Activated naive CD4-positive, alpha-beta T cell treated with anti-CD3 and anti-CD28 coated beads, Interleukin-2, amount 50 U/mL, for 16 hours (primary cell): ENCODE measurements around the gene ORM1.

Experiments used
- DNase-seq: peaks from one replicate; pipeline ENCODE4 v3.0.0-alpha.2; 2020

ORM1 gene

DNA sequence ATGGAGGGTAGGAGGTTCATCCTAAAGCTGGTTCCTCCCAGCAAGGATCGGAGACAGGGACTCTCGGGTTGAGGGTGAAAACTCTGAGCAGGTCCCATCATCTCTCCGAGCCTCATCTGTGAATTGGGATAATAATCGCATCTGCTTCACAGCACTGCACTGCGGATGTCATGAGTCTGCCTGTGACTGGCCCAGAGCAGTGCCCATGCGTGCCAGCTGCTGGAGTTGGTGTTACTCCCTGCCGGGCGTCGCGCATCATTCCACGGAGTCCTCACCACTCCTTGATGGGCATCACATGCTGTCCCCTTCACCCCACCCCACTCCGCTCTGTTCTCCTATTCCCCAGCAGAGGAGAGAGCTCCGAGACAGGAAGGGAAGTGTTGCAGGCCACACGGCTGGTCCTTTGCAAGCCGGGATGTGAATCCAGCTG, 35.1 kb upstream of the ORM1 start:
- DNase-seq: no peak

DNA sequence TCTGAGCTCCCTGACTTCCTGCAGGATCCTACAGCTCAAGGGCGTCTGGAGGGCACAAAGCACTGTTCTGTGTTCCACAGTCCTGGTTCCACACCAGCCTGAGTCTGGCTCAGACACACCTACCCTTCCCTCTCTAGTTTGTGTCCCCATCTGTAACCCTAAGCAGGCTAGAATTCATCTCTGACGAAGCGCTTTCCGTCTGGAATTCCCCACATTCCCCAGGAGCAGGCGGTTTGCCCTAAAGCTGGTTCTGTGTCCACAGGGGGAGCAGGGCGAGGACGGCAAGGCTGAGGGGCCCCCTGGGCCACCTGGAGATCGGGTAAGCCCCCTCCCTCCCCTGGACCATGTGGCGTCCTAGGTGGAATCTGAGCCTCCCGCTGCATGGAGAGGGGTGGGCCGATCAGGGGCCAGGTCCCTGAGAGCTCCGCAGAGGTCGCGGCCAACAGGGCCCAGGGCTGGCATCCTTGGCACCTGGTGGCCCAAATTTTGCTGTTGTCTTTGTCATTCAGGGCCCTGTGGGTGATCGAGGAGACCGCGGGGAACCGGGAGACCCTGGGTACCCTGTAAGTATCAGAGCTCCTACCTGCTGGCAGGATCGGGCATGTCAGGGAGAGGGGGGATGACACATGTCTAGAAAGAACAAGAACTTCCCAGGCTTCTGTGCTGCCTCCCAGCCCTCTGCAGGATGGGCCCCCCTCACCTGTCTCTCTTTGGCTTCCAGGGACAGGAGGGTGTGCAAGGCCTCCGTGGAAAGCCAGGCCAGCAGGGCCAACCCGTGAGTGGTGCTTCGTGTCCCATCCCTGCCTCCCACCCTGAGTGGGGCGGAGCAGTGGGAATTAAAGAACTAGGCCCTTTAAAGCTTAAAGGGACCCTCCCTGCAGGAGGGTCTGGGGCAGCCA, 34.5 kb upstream of the ORM1 start:
- no peak for DNase-seq

DNA sequence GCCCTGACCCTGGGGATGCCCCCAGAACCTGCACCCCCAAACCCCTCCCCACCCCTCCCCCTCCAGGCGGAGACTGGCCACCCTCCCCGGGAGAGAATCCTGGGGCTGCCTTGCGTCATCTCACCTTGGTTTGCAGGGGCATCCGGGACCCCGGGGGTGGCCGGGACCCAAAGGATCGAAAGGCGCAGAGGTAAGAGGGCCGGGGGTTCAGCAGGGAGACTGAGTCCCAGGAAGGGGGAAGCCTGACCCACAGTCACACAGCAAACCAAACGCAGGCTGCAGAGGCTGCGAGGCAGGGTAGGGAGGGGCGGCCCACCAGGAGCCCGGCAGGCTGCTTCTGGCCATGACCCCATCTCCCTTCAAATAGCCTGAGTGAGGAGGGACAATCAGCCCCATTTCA, 33.8 kb upstream of the ORM1 start:
- no peak for DNase-seq

DNA sequence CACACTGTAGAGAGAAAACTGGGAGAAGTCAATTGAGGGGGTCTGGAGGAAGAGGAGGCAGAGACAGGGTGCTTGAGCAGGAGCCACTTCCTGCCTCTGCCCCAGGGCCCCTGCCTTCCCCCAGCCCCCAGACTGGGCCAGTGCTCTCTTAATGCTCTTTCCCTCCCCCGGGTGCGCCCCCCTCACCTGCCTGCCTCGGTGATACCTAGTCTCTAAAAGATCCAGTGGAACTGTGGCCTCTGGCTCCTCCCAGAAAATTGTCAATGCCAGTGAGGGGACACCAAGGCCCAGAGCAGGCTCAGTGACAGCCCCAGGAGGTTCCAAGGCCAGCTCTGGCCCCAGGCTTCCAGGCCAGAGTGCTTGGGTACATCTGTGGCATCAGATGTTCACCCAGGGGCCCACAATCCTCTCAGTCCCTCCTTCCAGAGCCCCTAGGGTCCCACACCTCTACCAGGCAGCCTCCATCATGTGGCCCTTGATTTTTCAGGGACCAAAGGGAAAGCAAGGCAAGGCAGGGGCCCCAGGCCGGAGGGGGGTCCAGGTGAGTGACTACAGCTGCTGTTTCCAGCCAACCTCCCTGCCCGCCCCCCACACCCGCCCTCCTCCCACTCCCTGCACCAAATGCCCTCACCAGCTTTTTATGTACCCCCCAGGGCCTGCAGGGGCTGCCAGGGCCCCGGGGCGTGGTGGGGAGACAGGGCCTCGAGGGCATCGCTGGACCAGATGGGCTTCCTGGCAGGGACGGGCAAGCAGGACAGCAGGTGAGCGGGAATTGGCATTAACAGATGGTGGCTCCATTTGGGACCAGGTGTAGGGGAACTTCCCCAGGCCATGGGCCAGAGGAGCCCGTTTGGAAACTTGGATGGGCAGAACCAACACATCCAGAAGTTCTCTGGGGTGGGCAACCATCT, 33.1 kb upstream of the ORM1 start:
- no peak for DNase-seq

DNA sequence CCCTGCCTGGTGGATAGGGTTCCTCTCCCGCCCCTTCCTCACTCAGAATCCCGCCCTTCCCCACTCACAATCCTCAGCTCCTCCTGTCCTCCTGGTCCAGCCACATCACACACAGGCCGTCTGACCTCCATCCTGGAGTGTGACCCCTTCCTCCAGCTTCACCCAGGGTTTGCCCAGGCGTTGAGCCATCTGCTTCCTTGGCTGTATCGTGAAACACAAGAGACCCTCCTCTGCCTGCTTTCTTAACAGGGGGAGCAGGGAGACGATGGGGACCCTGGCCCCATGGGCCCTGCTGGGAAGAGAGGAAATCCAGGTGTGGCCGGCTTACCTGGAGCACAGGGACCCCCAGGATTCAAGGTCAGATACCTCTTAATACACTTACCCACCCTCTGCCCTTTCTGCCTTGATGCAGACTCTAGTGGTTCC, 32.3 kb upstream of the ORM1 start:
- DNase-seq: no peak

DNA sequence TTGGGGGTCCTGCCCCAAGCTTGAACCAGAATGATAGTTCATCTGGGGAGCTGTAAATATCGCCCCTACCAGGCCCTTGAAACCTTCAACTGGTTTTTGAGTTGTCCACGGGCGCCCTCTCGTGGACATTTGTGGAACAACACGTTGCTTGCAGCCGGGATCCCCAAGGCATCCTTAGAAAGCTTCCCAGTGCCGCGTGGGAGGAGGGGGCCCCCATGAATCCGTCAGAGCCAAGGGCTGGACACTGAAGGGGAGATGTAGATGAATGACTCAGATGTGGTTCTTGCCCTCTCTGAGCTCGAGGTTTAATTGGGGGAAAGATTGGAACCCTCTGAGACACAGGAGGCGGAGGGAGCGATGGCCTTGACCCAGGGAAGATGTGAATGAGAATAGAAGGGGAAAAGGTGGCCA, 31.8 kb upstream of the ORM1 start:
- DNase-seq: peak; percentile 62

DNA sequence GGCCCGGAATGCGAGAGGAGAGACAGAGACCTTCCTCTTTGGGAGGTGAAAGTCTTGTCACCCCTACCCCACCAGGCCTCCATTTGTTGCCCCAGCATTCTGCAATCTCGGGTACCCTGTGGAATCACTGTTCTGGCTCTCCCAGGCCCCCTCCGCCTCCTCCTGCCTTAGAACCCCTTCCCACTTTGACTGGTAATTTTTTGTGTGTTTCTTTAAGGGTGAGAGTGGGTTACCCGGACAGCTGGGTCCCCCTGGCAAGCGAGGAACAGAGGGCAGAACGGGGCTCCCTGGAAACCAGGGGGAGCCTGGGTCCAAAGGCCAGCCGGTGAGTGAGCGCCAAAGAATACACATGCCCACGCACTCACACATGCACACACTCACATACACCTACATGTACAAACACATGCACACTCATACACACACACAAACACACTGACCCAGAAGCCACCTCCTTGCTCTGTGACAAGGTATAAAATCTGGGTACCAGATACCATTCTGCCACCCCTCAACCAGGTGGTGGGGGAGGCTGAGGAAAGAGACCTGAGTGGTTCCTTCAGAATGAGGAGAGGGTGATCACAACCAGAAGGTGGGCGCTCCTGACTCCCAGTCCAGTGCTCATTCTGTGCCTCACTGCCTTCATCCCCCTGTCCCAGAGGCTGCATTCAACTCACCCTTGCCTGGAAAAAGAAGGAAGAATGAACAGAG, 30.9 kb upstream of the ORM1 start:
- DNase-seq: no peak

DNA sequence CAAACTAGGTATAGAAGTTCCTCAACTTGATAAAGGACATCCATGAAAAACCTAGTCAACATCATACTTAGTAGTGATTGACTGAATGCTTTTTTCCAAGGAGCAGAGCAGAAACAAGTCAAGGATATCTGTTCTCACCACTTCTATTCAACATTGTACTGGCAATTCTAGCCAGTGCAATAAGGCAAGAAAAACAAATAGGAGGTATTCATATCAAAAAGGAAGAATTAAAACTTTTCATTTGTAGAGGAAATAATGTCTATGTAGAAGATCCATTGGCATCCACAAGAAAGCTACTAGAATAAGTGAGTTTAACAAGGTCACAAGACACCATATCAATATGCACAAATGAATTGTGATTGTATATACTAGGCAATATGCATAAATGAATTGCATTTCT, 28.2 kb upstream of the ORM1 start:
- DNase-seq: no peak

DNA sequence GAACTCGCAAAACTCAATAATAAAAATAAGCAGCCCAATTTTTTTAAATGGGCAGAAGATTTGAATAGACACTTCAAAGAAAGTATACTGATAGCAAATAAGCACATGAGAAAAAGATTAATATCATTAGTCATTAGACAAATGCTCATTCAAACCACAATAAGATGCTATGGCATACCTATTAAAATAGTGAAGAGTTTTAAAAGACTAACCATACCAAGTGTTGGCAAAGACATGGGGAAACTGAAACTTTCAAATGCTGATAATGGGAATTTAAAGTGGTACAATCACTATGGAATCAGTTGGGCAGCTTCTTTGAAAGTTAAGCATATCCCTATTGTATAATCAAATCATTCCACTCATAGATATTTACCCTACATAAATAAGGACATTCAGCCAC, 26.6 kb upstream of the ORM1 start:
- no peak for DNase-seq

DNA sequence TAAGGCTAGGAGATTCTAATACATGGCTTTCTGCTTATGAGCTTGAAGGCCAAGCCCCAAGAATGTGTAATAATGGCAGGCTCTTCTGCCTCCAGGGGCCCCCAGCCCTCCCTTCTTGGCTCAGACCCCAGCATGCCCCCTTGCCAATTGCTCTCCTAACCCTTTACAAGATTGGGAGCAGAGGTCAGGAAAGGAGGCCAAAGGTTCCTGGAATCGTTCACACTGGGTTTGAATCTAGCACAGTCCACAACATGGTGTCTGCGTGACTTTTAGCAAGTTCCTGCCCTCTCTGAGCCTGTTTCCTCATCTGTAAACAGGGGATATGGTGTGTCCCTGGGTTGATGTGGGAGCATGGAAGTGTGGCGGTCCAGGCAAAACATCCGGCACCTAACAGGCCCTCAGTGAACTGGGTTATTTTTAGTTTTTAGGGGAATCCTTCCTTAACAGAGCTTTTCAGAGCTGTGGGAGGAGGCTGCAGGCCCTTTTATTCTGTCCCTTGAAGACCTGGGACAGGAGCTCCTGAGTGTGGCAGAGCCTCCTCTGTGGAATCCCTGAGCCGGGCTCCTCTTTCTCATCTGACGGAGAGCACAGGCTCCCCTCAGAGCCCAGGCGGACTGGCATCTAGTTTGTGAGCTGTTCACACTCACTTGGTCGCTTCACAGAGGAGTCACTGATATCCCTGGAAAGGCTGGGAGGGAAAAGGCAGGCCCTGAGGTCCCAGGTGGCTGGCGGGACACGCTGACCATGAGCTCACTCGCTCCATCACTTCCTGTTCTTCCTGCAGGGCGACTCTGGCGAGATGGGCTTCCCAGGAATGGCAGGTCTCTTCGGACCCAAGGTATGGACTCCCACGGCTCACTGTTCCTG, 23.4 kb upstream of the ORM1 start:
- no peak for DNase-seq

DNA sequence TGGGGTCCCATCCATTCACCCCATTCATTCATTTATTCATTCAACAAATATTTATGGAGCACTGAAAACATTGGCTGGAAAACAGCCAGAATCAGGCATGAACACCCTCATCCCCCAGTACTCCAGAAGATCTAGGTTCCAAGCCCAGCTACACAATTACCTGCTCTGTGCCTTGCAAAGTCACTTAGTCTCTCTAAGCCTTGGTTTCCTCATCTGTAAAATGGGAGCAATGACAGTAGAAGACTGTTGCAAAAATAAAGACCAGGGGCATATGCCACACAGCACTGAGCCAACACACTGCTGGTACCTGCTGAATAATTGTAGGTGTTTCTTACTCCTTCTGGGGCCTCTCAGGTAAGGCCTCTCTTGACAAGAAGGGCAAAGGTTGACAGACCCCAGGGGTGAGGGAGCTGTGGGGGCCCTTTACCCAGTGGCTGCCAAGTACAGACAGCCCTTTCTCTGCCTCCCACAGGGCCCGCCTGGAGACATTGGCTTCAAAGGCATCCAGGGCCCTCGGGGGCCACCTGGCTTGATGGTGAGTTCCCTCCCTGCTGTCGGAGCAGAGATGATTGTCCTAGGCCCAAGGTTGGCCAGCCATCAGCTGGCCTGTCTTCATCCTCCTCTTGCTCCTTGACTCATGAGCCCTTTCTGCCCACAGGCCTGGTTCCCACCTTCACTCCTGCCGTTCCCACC, 22.6 kb upstream of the ORM1 start:
- DNase-seq: no peak

DNA sequence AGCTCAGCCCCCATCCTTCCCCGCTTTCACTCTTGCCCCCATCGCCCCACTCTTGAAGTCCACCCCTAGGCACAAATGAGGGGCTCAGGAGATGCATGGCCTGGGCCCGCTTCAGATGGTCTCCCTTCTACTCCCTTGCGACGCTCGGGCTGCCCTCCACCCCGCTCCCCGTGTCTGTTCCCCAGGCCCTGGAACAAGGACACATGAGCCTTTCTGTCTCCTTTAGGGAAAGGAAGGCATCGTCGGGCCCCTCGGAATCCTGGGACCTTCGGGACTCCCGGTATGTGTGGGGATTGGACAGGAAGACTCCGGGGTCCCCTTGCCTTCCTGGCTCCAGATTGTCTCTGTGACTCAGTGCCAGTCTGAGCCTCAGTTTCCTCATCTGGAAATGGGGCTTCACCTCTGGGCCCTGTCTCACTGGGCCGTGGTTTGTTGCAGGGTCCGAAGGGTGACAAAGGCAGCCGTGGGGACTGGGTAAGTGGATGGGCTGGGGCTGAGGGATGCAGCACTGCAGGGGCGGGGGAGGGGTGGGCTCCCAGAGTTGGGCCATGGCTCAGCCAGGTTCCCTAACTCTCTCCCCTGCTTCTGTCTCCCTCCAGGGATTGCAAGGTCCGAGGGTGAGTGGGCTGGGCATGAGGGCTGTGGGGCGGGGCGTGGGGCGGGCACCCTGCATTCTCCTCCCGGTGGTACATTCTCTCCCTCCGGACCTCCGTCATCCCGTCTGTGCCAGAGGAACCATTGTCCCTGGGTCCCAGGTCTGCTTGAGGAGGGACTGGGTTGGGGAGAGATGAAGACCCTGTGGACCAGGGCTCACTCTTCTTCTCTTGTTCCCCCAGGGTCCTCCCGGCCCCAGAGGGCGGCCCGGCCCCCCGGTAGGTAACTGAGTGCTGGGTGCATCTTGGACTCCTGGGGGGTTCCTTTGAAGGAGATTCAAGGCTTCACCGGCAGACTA, 21.8 kb upstream of the ORM1 start:
- no peak for DNase-seq

DNA sequence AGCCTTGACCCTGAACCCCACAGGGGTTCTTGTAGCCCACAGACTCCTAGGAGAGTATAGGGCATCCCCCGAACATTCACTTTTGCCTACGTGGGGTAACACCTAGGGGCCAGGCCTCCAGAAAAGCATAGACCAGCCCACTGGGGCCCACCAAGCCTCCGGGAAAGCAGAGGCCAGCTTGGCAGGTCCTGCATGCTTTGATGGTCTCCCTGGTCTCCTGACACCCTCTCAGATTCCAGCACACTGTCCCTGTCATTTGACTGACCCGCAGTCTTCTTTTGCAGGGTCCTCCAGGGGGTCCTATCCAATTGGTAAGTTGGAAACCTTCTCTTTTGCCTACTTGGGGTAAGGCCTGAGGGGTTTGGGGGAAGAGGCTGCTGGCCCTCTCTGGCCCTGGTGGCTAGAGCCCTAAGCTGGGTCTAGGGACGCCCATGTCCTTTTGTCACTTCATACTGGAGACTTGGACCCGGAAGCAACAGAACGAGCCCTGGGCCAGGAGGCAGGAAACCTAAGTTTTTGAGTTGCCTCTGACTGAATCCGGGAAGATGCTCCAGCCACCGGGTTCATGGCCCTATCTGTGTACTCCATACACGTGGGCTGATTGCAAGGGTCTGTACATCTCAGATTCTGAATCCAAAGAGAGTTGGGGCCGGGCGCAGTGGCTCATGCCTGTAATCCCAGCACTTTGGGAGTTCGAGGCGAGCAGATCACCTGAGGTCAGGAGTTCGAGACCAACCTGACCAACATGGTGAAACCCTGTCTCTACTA, 20.9 kb upstream of the ORM1 start:
- no peak for DNase-seq

DNA sequence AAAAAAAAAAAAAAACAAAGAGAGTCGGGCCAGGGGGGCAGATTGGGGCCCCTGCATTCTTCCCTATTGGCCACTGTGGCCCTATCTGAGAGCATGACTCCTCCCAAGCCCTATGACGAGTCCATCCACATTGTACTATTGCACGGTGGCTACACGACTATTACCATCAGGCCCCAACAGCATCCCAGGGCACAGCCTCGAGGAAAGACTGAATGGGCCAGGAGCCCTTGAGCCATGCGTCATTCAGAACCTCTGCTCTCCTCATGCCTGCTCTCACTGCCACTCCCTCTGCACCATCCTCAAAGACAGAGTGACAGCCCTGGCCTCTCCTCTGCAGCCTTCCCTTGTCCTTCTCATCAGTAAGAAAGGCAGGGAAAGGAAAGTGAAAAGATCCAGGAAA, 20.2 kb upstream of the ORM1 start:
- no peak for DNase-seq

DNA sequence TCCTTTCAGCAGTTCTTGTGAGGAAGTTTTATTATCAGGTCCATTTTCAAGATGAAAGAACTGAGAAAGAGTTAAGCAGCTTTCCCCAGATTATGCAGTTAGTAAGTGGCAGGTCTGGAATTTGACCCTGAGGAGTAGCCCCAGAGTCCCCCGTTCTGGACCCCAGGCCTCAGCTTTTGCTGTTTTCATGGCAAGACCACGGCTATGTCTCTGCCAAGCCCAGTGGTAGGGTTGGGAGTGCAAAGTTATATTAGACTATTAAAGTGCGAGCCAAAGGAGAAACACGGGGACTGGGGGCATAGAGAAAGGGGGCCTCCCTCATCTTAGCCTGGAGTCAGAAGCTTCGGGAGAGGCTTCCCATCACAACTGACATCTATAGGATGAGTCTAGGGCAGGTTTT, 19.3 kb upstream of the ORM1 start:
- DNase-seq: no peak

DNA sequence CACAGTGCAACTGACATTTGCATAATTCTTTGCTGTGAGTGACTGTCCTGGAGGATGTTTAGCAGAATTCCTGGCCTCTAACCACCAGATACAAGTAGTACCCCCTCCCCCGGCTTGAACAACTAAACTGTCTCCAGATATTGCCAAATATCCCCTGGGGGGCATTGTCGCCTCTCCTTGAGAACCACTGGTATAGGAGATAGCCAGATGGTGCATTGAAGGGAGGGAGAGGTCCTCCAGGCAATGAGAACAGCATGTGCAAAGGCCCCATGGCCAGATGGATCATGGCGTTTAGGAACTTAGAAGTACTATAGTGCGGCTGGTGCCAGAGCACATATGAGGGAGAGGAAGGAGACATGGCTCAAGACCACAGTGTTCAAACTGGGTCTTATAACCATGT, 18.9 kb upstream of the ORM1 start:
- DNase-seq: no peak

DNA sequence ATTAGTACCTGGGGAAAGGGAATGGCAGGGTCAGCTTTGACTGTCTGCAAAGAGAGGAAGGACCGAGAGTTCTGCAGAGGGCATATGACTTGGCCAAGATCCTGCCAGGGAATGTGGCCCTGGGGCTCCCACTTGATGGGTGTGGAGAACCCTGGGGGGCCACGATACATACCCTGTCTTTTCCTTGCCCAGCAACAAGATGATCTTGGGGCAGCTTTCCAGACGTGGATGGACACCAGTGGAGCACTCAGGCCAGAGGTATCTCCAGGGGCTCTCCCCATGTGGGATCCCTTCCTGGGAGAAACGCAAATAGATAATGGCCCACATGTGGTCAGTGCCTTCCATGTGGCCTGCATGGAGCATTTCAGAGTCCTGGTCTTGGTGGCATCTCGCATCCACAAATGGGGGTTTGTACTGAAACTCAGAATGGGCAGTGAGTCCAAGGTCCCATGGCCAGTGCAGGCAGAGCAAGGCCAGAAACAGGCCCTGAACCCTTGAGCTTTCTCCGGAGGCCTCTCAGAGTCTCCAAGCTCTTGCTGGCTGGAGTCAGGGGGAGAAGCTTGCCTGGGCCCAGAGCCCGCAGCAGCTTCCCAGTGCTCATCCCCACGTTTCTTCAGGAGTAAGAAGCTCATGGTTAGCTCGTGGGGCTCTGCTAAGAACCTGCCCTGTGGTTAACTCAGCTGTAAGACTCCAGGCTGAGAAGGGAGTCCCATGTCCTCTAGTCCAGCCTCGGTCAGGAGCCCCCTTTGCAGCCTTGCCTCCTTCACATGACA, 18.3 kb upstream of the ORM1 start:
- DNase-seq: no peak

DNA sequence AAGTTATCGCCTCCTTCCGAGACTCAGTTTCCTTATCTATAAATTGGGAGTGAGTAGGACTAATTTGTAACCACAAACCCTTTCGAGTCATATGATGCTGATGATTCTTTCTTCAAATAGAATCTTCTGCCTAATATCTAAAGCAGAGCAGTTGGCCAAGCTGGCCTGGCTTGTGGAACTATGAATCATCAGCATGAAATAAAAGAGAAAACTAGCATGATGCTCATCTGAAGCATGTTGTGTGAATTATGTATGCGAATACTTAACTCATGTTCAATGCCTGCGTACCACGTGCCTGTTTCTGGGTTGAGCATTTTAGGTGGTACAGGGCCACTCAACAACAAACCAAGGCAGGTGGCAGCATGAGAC, 15.0 kb upstream of the ORM1 start:
- DNase-seq: no peak
